H7 (cell line): ENCODE measurements around the gene SULT4A1. TPM values are rescaled to one million over a fixed set of nuclear protein-coding genes. Genes with fewer than 3 reads are reported as not detected.

Experiments
- DNase-seq: peaks from one replicate; pipeline ENCODE4 v3.0.0; 2012
- H3K27me3 ChIP-seq: 2 replicates; pipeline ENCODE4 v1.6.0; 2011; ENCODE audit warnings: mild to moderate bottlenecking, low read length; ENCODE audit not compliant: control insufficient read depth, insufficient read depth
- H3K36me3 ChIP-seq: replicated peaks from 2 replicates; pipeline ENCODE4 v1.5.1; 2011; ENCODE audit warnings: low read length; ENCODE audit not compliant: control insufficient read depth, insufficient read depth
- H3K4me3 ChIP-seq: 2 replicates; pipeline ENCODE4 v1.5.1; 2011; ENCODE audit warnings: low read depth, mild to moderate bottlenecking, control low read depth, low read length, moderate library complexity; ENCODE audit not compliant: insufficient read depth
- total RNA-seq: library from RNA; depleted of rRNA; stranded (reverse); fragments of >200 nt; shearing (Covaris generic); gene quantifications from 2 replicates; pipeline ENCODE4 v1.2.3, GENCODE V29; 2014

The SULT4A1 gene
- total RNA-seq, 1 experiment from 2014 or later, result 6.3 TPM

DNA sequence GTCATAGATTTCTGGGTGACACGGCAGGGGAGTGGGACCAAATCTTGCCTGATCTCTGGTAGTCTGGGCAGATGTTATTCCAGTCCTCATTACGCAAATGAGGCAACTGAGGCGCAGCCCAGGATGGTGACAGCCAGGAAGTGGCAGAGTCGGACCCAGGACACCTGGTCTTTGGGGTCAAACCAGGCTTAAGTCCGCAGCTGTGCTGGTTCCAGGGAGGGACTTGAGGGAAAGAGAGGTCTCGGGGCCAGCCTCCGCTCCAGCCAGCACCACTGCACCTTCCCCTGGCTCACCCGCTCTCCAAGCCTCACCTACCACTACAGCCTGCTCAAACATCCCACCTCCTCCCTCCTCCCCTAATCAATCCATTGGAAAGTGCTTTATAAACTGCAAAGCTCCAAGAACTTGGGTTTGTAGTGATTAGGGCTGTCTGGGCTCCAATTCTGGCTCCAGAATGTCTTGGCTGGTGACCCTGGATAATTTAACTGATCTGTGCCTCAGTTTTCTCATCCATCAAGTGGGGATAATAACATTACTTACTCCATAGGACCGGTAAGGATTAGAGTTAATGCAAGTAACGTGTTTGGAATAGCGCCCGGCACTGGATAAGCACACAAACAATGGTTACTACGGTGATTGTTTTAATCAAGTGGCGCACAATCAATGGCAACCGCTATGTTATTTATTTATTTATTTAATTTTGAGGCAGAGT is 30.0 kb upstream of the SULT4A1 start:
- Histone ChIP-seq H3K36me3 (no peaks in the 10 kb centered on the region; the same call in 1 of the 2 replicates), H3K27me3 (peaks cover 24% of the 10 kb centered on the region; the same call in 1 of the 2 replicates), H3K4me3 (peak overlapping the region; percentile 64)
- no peak for DNase-seq

DNA sequence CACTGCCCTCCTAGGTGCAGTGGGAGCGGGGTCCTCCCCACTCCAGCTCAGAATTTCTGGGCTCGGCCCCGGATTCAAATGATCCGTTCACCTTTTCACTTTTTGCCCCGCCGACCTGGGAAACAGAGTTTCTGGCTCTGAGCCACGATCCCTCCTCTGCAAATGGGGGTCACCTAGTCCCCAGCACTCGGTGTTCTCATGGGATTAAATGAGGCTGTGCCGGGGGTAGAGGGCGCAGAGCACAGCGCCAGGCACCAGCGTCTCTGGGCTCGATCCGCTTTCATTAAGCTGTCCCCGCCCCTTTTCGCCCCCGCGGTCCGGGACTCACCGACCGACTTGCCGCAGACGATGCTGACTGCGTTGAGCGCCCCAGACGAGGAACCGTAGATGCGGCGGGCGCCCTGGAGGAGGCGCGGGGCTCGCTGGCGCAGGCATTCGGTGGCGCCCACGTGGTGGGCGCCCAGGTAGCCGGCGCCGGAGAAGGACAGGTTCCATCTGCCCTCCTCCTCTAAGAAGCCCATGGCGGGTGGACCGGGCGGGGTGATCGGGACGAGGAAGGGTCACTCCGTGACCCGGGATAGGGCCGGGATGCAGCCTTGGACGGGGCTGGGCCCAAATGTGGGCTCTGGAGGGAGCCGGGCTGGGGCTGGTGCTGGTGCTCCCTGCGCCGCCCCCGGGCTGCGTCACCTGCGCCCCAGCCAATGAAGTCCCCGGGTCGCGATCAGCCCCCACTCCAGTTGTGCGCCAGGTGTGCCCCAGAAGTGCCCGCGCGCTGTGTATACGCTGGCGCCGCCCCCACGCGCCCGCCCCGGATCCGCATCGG is 29.3 kb upstream of the SULT4A1 start, which contains the start of gene PNPLA5:
PNPLA5 (minus strand) TSS at position 654 of the 823 bp plus-strand sequence; CDS start at position 521, 133 bp downstream.
- H3K4me3 ChIP-seq, result peak within 1 kb of the TSS; percentile 64
- DNase-seq, result peak; percentile 97
- H3K36me3 ChIP-seq, result no peaks in the 10 kb centered on the region; the same call in 1 of the 2 replicates
- H3K27me3 ChIP-seq, result peaks cover 24% of the 10 kb centered on the region; the same call in 1 of the 2 replicates

DNA sequence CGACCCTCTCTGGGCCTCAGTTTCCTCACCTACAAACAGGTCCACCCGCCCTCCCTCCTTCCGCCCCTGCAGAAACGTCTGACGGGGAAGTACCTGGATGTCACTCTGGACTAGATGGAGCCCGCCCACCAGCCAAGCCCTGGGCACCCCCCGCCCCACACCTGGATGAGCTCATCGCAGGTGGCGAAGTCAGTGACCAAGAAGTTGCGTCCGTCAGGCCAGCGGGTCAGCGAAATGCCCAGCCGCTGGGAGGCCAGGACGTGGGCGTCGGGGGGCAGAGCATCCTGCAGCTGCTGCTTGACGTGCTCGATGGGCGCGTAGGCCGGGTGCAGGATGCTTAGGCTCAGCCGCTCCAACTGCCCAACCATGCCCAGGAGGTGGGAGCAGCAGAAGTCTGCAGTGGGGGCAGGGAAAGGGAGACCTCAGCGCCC is 28.6 kb upstream of the SULT4A1 start:
- DNase-seq, result peak; percentile 76
- Histone ChIP-seq H3K4me3 (peak overlapping the region; percentile 64; the same call in 1 of the 2 replicates), H3K27me3 (peaks cover 24% of the 10 kb centered on the region; the same call in 1 of the 2 replicates), H3K36me3 (no peaks in the 10 kb centered on the region; the same call in 1 of the 2 replicates)

DNA sequence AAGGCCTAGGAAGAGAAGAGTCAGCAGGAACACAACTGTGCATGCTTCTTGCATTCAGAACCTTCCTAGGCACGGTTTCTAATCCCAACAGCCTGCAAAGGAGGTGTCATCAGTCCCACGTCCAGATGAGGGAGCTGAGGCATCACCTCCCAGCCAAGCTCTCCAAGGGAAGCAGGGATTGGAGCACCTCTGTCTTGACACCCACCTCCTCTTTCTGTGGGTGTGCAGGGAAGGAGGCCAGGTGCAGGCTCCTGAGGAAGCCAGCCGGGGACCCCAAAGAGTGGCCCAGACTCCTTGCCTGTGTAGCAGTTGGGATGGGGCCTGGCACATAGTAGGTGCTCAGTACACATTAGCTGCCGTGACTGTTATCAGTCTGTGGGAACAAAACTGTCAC is 27.5 kb upstream of the SULT4A1 start:
- Histone ChIP-seq H3K36me3 (no peaks in the 10 kb centered on the region; the same call in 1 of the 2 replicates), H3K27me3 (peaks cover 24% of the 10 kb centered on the region; the same call in 1 of the 2 replicates), H3K4me3 (no peak overlapping the region)
- DNase-seq, result peak; percentile 71

DNA sequence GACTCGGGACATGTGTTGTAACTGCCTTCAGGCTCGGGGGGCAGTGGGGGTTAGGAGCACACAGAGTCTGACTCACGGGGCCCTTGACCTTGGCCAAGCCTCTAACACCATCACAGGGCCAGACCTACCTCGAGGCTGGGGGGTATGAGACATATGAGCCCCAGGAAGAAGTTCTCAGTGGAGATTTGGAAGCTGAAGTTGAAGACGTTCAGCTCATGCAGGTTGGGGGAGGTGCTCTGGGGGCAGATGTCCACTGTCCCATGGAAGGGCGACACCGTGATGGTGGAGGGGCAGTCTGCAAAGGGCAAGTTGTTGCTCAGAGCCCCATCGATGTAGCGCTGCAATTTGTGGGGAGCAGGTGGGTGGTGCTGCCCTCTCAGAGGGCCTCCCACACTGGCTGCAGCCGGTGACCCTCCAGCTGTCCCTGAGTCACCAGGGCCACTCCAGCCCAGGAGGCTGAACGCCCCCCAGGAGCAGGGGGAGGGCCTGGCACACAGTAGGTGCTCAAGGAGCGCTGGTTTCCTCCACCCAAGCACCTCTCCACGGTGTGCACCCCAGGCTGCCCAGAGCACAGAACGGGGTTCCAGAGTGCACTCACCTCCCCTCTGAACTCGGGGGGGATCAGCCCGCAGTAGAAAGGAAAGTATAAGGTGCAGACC is 27.0 kb upstream of the SULT4A1 start:
- DNase-seq, result no peak
- peaks cover 24% of the 10 kb centered on the region; the same call in 1 of the 2 replicates for H3K27me3 ChIP-seq
- no peak overlapping the region for H3K4me3 ChIP-seq
- no peaks in the 10 kb centered on the region; the same call in 1 of the 2 replicates for H3K36me3 ChIP-seq

DNA sequence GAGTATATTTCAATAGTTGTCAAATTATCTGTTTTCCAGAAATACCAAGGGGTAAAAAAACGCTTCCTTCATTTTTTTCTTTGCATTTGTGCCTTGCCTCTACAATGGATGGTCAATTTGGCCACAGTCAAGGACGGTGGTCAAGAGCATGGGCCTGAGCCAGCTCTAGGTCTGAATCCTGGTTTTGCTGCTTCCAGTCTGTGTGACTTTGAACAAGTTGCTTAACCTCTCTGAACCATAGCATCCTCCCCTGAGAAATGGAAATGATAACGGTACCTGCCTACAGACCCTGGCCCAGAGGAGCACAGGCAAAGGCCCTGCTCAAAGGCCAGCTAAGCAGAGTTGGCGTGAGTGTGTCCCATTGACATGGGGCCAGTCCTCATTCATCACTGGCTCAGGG is 26.4 kb upstream of the SULT4A1 start:
- no peak for DNase-seq
- no peaks in the 10 kb centered on the region; the same call in 1 of the 2 replicates for H3K36me3 ChIP-seq
- no peak overlapping the region for H3K4me3 ChIP-seq
- H3K27me3 ChIP-seq, result peaks cover 24% of the 10 kb centered on the region; the same call in 1 of the 2 replicates

DNA sequence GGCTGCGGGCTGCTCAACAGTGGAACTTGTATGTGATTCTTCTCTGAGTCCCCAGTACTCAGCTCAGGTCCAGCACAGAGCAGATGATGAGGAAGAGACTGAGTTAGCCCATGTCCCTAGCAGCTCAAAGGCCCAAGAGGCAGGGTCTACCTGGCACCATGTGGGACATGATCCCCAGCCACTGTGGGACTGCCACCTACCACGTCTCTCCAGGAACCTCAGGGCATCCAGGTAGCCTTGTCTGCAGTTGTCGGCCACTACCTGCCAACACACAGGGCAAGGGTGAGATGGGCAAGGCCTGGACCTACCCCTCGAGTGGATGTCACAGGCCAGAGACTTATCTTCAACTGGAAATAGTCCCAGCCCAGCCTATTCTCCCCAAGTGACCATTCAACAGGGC is 25.1 kb upstream of the SULT4A1 start:
- peak; percentile 10 for DNase-seq
- H3K27me3 ChIP-seq, result peaks cover 20% of the 10 kb centered on the region; the same call in 1 of the 2 replicates
- no peak overlapping the region for H3K4me3 ChIP-seq
- H3K36me3 ChIP-seq, result no peaks in the 10 kb centered on the region; the same call in 1 of the 2 replicates

DNA sequence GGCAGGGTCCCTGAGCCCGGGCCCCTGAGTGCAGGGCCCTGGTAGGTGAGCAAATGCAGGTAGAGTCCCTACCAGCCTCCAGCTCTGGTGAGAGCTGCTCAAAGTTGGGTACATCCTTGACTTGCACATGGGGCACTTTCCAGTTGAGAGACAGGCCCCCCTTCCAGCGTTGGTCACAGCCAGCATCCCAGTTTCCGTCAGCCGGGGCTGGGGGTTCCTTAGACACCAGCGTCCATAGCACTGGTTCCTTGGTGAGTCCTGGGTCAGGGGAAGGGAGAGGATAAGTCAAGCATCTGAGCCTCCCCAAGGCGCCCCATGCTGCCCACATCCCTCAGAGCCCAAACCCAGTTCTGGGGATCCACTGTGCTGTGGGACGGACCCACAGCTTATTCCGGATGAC is 23.9 kb upstream of the SULT4A1 start:
- Histone ChIP-seq H3K4me3 (no peak overlapping the region), H3K27me3 (peaks cover 8% of the 10 kb centered on the region; the same call in 1 of the 2 replicates), H3K36me3 (no peaks in the 10 kb centered on the region; the same call in 1 of the 2 replicates)
- peak; percentile 21 for DNase-seq

DNA sequence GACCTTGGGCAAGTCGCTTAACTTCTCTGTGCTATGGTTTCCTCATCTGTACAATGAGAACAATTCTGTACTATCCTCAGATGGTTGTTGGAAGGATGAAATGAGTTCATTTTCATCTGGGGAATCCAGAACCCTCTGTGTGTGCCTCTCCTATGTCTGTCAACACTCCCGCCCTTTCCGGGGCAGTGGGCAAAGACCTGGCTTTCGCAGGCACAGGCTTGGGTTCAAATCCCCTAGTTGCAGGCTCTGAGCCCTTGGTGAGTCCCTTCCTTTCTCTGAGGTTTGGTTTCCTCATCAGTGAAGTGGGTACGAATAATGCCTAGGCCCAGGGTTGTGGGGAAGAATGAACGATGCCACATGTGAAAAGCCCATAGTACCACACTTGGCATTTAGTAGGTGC is 23.5 kb upstream of the SULT4A1 start:
- Histone ChIP-seq H3K4me3 (no peak overlapping the region), H3K36me3 (no peaks in the 10 kb centered on the region; the same call in 1 of the 2 replicates), H3K27me3 (peaks cover 4% of the 10 kb centered on the region; the same call in 1 of the 2 replicates)
- no peak for DNase-seq

DNA sequence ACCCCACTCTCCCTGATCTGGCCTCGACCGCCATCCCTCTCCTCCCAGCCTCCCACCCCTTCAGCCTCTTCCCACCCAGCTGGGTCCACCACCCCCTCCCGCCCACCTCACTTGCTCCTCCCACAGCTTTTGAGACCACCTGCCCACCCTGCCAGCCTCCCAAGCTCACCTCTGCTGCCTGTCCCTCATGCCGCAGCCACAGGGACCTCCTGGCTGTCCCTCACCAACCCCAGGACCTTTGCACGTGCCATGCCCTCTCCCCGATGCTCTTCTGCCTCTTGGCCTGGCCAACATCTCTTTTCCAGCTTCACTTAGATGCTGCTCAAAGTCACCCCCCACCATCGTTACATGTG is 23.0 kb upstream of the SULT4A1 start:
- H3K36me3 ChIP-seq, result no peaks in the 10 kb centered on the region; the same call in 1 of the 2 replicates
- no peak for DNase-seq
- H3K4me3 ChIP-seq, result no peak overlapping the region
- no peaks in the 10 kb centered on the region; the same call in 1 of the 2 replicates for H3K27me3 ChIP-seq

DNA sequence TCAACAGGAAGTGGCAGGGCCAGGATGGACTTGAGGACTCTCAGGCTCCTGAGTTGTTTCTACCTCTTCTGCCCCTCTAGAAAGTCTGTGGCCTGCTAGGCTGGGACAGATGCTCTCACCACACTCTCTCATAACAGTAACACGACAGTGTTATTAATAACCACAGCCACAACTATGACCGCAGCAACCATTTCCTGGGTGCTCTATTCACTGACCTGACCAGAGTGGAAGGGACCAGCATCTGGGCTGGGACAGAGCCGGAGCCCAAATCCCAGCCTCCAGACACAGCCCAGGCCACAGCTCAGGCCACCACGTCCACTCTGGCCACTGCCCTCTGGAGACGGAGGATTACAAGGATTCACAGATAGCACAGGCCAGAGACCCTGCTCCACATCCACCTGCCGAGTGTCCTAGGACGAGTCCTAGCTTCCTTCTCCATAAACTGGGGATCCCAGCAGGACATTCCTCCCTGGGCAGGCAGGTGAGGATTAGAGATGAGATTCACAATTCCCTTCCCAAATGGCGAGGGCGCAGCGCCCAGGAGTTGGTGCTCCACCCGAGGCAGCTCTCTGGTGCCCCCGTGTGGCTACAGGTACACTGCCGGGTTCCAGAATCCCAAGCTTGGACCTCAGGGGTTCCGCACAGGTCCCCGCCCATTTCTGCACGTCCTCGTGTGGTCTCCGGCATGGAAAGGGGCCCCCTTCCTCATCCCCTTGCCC is 22.4 kb upstream of the SULT4A1 start:
- Histone ChIP-seq H3K27me3 (no peaks in the 10 kb centered on the region), H3K4me3 (no peak overlapping the region), H3K36me3 (no peaks in the 10 kb centered on the region; the same call in 1 of the 2 replicates)
- peak; percentile 95 for DNase-seq

DNA sequence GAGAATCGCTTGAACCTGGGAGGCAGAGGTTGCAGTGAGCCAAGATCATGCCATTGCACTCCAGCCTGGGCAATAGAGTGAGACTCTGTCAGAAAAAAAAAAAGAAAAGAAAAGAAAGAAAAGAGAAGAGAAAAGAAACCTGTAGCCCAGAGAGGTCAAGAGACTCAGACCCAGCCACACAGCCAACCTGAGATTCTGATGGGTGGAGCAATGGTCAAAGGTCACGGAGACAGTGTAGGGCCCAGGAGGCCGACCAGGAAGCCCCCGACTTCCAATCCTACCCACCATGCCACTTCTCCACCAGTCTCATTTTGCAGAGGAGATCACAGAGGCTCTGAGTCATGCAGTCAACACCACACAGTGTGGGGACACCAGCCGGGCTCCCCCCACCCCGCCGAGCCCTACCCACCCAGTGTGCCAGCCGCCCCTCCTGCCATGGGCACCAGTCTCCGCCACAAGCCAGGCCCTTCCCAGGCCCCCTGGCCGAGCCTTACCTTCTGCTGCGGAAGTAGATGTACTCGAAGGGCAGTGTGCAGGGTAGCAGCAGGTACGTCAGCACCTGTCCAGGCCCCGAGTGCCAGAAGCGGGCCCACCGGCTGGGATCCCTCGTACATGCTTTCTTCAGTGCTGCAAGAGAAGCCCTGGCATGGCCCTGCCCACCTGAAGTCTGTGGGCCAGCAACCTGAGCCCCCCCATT is 21.6 kb upstream of the SULT4A1 start:
- no peaks in the 10 kb centered on the region; the same call in 1 of the 2 replicates for H3K36me3 ChIP-seq
- no peaks in the 10 kb centered on the region for H3K27me3 ChIP-seq
- DNase-seq, result peak; percentile 29
- H3K4me3 ChIP-seq, result no peak overlapping the region

DNA sequence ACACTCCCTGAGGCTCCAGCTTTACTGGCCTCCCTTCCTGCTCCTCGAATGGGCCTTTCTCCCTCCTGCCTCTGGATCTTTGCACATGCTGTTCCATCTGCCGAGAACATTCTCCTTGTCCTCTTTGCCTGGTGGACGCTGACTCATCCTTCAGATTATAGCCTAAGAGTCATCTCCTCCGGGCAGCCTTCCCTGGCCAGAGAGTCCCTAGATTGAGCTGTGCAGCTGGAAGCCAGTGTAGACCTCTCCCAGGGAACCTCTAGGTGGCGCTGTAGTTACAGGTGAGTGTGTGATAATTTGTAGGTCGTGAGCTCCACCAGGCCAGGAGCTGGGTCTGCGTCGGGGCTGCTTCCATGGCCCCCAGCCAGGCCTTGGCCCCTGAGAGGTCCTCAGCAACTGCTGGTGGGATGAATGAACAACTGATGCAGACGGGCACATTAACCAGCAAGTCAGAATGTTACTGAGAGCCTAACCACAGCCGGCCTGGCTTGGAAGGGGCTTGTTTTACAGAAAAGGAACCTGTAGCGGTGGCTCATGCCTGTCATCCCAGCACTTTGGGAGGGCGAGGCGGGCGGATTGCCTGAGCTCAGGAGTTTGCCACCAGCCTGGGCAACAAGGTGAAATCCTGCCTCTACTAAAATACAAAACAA is 20.8 kb upstream of the SULT4A1 start:
- peak; percentile 95 for DNase-seq
- Histone ChIP-seq H3K4me3 (no peak overlapping the region), H3K27me3 (no peaks in the 10 kb centered on the region), H3K36me3 (no peaks in the 10 kb centered on the region; the same call in 1 of the 2 replicates)
